Activated effector memory CD4-positive, alpha-beta T cell treated with anti-CD3 and anti-CD28 coated beads, Interleukin-2, amount 50 U/mL, for 16 hours (primary cell): Measurements from ENCODE around the gene HNRNPUL1.
"Not testable (repeated sequence)": the region's sequence is repeated elsewhere in the genome, so short reads cannot be mapped to it uniquely, and the experiment has no call there.

ENCODE experiments used
- DNase-seq: peaks from one replicate; pipeline ENCODE4 v3.0.0-alpha.2; 2020

The HNRNPUL1 gene

GRCh38 chr19:41278478-41278877 is 14.3 kb downstream of the HNRNPUL1 start:
- DNase-seq: no peak

- DNase-seq: no peak
Observed at GRCh38 chr19:41288673-41289530, 24.7 kb downstream of the HNRNPUL1 start.

- DNase-seq: not testable (repeated sequence)
Observed at GRCh38 chr19:41289814-41290213, 25.6 kb downstream of the HNRNPUL1 start.

GRCh38 chr19:41294393-41294792 is 30.2 kb downstream of the HNRNPUL1 start:
- DNase-seq: no peak

DNA sequence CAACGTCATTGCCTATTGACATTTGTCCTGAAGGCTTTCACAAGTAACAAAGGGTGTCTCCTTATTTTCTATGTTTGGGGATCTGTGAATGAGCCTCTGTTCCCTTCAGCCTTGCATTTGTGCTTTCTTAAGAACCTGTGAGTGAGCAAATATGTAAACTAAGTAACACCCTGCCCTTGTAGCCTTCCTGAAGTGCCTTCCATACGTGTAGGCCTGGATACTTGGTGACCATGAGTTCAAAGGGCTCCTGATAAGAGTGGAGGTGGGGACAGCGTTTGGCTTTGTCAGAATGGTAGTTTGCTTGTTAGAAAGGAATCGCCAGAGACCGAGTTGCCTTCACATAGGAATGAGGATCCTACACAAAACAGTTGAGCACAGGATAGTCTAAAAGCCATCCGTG is 31.3 kb downstream of the HNRNPUL1 start:
- no peak for DNase-seq

DNA sequence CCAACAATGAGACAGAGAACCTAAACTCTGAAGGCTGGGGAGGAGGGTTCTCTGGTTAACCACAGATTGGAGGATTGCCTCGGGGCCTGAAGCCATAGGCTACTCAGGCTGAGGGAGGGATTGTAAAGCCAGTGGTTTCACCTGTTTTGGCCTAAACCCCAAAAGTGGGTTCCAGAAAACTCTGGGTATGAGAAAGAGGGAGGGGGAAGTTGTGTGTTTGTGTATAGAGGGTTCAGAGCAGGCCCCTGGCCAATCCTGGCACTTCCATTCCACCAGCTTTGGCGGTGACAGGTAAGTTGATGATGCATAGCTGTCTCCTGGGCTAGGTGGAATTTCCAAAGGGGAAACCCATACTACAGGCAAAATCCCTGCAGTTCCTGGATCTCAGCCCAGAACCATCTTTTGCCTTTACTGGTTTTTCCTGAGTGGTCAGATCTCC is 32.3 kb downstream of the HNRNPUL1 start:
- DNase-seq: peak; percentile 66

DNA sequence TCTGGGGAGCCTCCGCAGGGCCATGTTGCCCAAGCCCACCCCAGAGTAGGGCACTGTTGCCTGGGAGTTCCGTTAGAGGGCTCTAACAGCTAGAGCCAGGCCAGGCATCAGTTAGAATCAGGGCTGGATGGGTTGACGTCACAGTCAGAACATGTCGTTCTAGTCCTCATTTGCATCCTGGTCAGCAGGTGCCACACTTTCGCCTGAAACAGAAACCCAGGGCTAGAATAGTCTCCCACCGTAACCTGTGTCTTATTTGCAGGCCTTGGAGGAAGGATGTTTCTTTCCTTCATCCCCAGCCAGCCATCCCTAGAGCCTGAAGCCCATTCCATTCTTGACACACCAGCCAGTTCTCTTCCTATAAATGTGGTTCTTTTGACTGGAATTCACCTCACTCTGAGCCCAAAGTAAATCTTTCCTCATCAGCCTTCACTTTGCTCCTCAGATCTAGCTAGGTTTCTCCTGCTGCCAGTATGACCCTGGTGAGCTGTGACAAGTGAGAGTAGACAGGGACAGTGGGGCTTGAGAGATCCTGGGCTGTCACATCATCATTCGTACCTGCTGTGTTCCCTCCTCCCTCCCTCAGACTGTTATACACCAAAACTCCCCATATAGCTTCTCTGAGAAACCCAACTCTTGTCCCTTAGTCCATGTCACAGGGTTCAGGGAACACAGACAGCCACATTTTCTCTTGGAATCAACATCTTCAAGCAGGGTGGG is 33.6 kb downstream of the HNRNPUL1 start:
- peak; percentile 72 for DNase-seq

- DNase-seq: peak; percentile 81
Observed at GRCh38 chr19:41298348-41298964, 34.3 kb downstream of the HNRNPUL1 start.

GRCh38 chr19:41299046-41299754 is 35.0 kb downstream of the HNRNPUL1 start:
- peak; percentile 42 for DNase-seq

- DNase-seq: peak; percentile 79
Observed at GRCh38 chr19:41299755-41300089, 35.5 kb downstream of the HNRNPUL1 start.

GRCh38 chr19:41300555-41300954 is 36.4 kb downstream of the HNRNPUL1 start:
- DNase-seq: peak; percentile 46

DNA sequence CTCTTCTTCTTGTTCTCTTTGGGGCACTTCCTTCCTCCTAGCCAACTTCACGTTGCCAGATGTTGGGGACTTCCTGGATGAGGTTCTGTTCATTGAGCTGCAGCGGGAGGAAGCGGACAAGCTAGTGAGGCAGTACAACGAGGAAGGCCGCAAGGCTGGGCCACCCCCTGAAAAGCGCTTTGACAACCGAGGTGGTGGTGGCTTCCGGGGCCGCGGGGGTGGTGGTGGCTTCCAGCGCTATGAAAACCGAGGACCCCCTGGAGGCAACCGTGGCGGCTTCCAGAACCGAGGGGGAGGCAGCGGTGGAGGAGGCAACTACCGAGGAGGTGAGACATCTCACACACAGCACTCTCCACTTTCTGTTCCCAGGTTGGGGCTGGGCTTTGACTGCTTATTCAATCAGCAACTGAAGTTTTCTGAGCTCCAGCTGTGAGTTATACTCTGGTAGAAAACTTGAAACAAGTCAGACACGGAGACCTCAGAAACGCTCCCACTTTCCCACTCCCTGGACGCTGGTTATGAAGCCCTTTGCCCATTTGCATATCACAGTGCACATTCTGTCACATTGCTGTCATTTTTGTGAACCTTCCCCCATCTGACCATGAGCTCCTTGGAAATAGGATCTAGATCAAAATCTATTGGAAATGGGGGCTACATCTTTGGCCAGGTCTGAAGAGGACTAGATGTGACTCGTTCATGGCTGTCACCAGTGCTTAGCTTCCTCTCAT is 38.6 kb downstream of the HNRNPUL1 start:
- peak; percentile 87 for DNase-seq

- no peak for DNase-seq
Observed at GRCh38 chr19:41303954-41304353, 39.8 kb downstream of the HNRNPUL1 start.

- DNase-seq: no peak
Observed at GRCh38 chr19:41304706-41305483, 40.7 kb downstream of the HNRNPUL1 start.

GRCh38 chr19:41305927-41306793 is 42.0 kb downstream of the HNRNPUL1 start:
- no peak for DNase-seq

DNA sequence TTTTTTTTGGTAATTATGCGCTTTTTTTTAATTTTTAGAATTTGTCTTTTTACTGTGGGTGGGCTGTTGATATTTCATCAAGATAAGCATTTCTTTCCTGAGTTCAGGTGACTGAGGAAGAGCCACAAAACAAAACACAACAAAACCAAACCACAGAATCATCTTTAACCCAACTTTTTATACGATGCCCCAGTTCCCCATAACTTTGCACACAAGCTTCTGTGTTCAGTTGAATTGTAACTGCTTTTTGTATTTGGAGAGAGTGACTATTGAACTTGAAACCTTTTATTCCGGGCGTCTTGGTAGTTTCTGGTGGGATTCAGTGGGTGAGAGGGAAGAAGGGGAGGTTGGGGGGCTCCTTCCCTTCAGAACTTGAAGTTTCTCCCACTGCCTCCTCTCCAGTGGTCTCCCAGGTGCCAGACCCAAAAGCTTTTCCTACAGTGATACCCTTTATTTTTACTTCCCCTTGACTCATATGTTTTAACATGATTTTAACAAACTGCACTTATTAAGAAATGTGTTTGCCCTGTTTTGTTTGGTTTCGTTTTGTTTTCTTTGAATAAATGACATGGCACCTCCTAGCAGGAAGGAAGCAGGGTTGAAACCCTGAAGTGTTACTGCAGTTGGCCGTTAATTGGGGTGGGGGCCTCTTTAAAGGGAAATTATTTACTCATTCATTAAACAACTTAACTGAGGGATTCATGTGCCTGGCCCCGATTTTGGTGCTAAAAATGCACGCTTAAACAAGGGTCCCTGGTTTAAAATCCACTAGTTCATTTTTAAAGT is 43.1 kb downstream of the HNRNPUL1 start:
- DNase-seq: no peak

DNA sequence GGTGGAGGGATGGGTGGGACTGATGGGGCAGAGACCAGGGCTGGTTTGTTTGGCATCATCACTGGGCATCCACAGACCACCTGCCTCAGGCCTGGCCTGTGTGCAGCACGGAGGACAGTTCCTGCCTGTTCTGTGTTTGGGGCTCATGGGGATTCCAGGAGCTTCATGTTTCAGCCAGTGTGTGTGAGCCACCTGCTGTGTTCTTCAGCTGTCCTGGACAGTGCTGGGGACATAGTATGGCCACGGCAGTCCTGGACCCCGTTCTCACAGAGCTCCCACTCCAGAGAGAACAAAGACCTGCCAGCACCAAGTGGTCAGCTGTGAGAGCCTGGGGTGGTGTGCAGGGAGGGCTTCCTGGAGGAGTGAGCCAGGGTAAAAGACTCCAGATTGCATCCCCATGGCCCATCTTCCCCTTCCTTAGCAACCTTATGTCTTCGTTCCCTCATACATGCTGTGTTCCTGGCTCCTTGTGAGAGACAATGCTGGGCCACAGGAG is 43.8 kb downstream of the HNRNPUL1 start:
- DNase-seq: no peak

- DNase-seq: peak; percentile 99
Observed at GRCh38 chr19:41308450-41309179, 44.4 kb downstream of the HNRNPUL1 start.
